GM06990 (cell line): ENCODE measurements around the gene SRGN.

Experiments
- DNase-seq: peaks from one replicate; pipeline ENCODE4 v3.0.0-alpha.2; 2011; ENCODE audit not compliant: insufficient read length; ENCODE audit errors: extremely low read depth
- H3K27me3 ChIP-seq: replicated peaks from 2 replicates; pipeline ENCODE4 v1.6.0; 2011; ENCODE audit warnings: low read length; ENCODE audit not compliant: control insufficient read depth, insufficient read depth
- H3K36me3 ChIP-seq: 2 replicates; pipeline ENCODE4 v1.5.1; 2011; ENCODE audit warnings: low read length; ENCODE audit not compliant: control insufficient read depth, insufficient read depth
- H3K4me3 ChIP-seq: replicated peaks from 2 replicates; pipeline ENCODE4 v1.5.1; 2011; ENCODE audit warnings: low read depth, mild to moderate bottlenecking, control low read depth, low read length
- CTCF ChIP-seq: IDR thresholded peaks from 2 replicates; pipeline ENCODE4 v1.5.1; 2011; ENCODE audit warnings: low read length, control low read depth, mild to moderate bottlenecking, inconsistent platforms; ENCODE audit not compliant: insufficient read depth, poor library complexity, severe bottlenecking

SRGN gene

GRCh38 chr10:69096045-69096444 is 8.1 kb downstream of the SRGN start:
- no peak for TF ChIP-seq CTCF
- H3K36me3 ChIP-seq = peaks cover 22% of the 10 kb centered on the region
- no peak for DNase-seq
- no peak overlapping the region for H3K4me3 ChIP-seq
- no peaks in the 10 kb centered on the region for H3K27me3 ChIP-seq

- H3K4me3 ChIP-seq = no peak overlapping the region
- no peaks in the 10 kb centered on the region for H3K27me3 ChIP-seq
- TF ChIP-seq CTCF = no peak
- DNase-seq = no peak
- H3K36me3 ChIP-seq = peaks cover 32% of the 10 kb centered on the region
Measured at GRCh38 chr10:69097729-69098128, 9.8 kb downstream of the SRGN start.

DNA sequence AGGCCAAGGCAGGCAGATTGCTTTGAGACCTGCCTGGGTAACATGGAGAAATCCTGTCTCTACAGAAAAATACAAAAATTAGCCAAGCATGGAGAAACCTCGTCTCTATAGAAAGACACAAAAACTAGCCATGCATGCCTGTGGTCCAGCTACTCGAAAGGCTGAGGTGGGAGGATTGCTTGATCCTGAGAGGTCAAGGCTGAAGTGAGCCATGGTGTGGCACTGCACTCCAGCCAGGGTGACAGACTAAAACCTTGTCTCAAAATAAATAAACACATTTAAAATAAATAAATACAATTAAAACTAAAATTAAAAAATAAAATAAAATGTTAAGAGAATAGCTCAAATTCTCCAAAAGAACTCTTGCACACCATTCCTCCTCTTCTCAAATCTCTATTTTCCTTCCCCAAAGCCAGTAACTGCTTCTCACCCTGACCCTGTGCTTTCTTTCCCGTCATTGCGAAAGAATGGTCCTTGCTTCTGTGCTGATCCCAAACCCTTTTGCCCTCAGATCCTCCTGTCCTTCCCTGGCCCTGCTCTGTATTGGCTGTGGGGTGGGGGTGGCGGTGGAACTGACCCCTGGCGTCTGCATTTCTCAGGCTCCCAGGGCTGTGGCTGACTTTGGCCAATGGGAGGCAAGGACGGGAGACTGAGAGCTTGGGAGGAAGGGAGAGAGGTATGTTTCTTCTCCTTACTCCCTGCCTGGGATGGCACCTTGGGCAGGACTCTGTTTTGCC is 12.4 kb downstream of the SRGN start:
- DNase-seq = no peak
- TF ChIP-seq CTCF = no peak
- Histone ChIP-seq H3K27me3 (no peaks in the 10 kb centered on the region), H3K4me3 (no peak overlapping the region), H3K36me3 (peaks cover 35% of the 10 kb centered on the region)

DNA sequence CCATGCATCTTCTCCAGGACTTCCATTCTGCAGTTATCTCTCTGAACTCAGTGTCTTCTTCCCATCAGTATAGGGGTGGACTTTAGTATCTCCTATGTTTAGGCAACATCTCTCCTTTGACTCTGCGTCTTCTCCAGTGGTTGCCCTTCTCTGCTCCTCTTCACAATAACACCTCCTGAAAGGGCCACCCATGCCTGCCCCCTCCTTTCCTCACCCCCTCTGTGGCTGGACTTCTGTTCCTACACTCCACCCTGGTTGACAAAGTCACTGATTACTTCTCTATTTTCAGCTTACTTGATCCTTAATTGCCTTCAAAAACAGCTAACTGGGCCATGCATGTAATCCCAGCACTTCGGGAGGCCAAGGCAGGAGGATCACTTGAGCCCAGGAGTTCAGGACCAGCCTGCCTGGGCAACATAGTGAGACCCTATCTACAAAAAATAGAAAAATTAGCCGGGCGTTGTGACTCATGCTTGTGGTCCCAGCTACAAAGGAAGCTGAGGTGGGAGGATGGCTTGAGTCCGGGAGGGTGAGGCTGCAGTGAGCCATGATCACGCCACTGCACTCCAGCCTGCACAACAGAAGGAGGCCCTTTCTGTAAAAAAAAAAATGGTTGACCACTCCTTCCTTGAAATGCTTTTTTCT is 13.7 kb downstream of the SRGN start:
- no peak for TF ChIP-seq CTCF
- Histone ChIP-seq H3K27me3 (no peaks in the 10 kb centered on the region), H3K36me3 (peaks cover 37% of the 10 kb centered on the region), H3K4me3 (no peak overlapping the region)
- no peak for DNase-seq

- no peak for TF ChIP-seq CTCF
- DNase-seq = no peak
- H3K4me3 ChIP-seq = no peak overlapping the region
- peaks cover 33% of the 10 kb centered on the region for H3K36me3 ChIP-seq
- no peaks in the 10 kb centered on the region for H3K27me3 ChIP-seq
Measured at GRCh38 chr10:69102440-69102839, 14.5 kb downstream of the SRGN start.

DNA sequence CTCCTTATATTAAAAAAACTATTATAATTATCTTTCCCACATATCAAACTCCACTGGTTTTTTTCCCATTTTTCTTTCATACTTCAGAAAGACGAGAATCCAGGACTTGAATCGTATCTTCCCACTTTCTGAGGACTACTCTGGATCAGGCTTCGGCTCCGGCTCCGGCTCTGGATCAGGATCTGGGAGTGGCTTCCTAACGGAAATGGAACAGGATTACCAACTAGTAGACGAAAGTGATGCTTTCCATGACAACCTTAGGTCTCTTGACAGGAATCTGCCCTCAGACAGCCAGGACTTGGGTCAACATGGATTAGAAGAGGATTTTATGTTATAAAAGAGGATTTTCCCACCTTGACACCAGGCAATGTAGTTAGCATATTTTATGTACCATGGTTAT is 15.9 kb downstream of the SRGN start:
- DNase-seq = no peak
- Histone ChIP-seq H3K36me3 (peaks cover 31% of the 10 kb centered on the region), H3K4me3 (no peak overlapping the region), H3K27me3 (no peaks in the 10 kb centered on the region)
- TF ChIP-seq CTCF = no peak
